Activated CD4-positive, alpha-beta T cell treated with anti-CD3 and anti-CD28 coated beads, Interleukin-10, Interleukin-2, amounts not matched to agents 100 ng/mL and 50 ng/mL, durations not matched to agents 16 hours and 8 hours (primary cell): ENCODE results near the gene SLC25A42.
"Not testable (repeated sequence)": the region's sequence is repeated elsewhere in the genome, so short reads cannot be mapped to it uniquely, and the experiment has no call there.

Source experiments
- DNase-seq: peaks from one replicate; pipeline ENCODE4 v3.0.0-alpha.2; 2020

The SLC25A42 gene

GRCh38 chr19:19071897-19072296 is 8.1 kb downstream of the SLC25A42 start:
- no peak for DNase-seq

DNA sequence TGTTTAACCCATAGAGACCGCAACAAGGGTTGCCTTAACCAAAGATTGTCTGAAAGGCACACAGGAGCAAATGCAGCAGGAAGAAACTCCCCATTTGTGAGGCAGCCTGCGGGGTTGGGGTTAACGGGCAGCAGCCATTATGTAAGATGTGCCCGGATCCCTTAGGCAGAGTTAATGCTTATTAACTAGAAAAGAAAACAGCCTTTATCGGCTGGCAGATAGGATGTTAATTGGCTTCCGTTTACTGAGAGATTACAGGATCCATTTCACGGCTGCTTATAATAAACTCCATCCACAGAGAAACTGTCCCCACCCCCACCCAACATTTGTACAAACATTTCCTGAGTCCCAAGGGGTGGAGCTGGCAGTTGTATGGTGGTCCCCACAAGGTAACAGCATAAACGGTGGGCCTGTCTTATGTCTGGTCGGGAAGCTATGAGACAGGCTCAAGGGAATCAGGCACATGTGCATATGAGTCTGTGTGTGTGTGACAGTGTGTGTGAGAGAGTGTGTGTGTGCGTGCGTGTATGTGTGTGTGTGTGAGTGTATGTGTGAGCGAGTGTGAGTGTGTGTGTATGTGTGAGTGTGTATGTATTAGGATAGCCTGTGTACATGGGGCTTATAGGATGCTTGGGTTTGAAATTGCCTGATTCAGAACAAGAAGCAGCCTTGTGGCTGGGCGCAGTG is 10.5 kb downstream of the SLC25A42 start:
- DNase-seq, result no peak

DNA sequence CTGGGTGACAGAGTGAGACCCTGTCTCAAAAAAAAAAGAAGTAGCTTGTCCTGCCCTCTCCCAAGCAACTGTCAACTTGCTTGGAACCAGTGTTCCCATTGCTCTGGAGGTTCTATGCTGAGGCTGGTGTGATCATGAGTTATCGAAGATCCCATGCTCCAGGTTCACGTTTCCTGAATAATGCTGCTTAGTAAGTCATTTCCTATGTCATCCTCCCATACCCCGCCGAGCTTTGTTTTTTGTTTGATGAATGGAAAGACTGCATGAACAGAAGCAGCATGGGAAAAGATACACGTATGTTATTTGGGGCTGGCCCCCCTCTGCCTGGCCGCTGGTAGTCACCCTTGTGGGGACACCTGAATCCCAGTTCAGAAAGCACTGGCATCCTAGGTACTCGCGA is 11.3 kb downstream of the SLC25A42 start:
- DNase-seq, result no peak

- DNase-seq, result no peak
Observed at GRCh38 chr19:19076476-19076875, 12.7 kb downstream of the SLC25A42 start.

DNA sequence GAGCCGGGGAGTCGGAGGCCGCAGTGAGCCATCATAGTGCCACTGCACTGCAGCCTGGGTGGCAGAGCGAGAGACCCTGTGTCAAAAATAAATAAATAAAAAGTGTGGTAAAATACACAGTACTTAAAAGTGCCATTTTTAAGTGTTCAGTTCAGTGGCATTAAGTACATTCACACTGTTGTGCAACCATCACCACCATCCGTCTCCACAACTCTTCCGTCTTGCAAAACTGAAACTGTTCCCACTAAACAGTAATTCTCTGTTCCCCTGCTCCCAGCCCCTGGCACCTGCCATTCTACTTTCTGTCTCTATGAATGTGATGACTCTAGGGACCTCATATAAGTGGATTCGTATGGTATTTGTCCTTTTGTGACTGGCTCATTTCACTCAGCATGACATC is 13.3 kb downstream of the SLC25A42 start:
- no peak for DNase-seq

DNA sequence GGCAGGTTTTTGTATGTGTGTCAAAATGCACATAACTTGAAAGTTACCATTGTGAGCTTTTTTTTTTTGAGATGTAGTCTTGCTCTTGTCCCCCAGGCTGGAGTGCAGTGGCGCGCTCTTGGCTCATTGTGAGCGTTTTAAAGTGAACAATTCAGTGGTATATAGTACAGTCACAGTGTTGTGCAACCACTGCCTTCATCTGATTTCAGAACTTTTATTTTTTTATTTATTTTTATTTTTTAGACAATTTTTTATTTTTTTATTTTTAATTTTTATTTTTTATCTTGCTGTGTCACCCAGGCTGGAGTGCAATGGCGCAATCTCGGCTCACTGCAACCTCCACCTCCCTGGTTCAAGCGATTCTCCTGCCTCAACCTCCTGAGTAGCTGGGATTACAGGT is 15.0 kb downstream of the SLC25A42 start:
- DNase-seq, result no peak

DNA sequence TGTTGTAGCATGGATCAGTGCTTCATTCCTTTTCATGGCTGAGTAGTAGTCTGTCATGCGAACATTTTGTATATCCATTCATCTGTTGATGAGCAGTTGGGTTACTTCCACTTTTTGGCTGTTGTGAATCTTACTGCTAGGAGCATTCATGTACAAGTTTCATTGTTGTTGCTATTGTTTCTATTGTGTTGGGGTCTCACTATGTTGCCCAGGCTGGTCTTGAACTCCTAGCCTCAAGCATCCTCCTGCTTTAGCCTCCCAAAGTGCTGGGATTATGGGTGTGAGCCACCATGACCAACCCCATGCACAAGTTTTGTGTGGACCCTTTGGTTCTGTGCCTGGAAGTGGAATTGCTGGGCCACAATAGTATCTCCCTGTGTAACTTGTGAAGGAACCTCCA is 15.8 kb downstream of the SLC25A42 start:
- no peak for DNase-seq

GRCh38 chr19:19081642-19082151 is 17.9 kb downstream of the SLC25A42 start:
- no peak for DNase-seq

DNA sequence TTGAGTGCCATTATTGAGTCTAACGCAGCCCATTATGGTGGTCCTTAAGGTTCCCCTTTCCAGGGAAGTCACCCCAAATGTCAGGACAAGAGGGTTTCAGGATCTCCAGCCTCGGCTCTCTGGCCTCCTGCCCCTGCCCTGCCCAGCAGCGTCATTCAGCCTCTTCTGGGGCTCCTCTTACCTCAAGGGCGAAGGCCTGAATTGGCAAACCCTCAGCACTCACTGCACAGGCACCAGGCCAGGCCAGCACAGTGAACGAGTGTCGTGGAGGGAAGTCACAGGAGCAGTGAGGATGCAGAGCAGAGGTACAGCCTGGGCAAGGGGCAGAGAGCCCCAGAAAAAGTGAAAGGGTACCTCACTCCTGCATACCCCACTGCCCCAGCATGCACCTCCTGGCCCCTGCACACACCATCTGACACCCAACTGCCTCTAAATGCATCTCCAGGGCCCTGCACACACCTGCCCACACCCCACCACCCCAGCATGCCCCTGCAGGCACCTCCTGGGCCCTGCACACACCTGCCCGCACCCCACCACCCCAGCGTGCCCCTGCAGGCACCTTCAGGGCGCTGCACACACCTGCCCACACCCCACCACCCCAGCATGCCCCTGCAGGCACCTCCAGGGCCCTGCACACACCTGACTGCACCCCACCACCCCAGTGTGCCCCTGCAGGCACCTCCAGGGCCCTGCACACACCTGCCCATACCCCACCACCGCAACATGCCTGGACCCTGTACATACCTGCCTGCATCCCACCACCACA is 19.8 kb downstream of the SLC25A42 start:
- DNase-seq, result no peak

DNA sequence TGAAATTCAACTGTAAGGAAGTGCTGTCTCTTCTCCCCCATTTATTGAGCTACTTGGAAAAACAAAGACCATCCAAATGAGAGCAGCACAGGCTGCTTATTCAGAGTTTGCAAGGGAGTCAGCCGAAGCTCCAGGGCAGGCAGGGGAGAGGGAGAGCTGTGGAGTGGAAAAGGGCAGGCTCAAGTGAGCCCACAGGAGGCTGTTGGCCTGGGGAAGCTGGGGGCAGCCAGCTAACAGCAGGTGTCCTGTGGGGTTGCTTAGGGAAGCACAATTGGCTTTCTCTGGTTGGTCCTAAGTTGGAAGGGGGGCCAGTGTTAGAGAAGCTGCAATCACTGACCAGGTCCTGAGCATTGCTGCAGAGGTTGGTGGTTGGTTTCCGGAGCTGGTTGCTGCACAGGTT is 23.9 kb downstream of the SLC25A42 start:
- DNase-seq, result no peak

DNA sequence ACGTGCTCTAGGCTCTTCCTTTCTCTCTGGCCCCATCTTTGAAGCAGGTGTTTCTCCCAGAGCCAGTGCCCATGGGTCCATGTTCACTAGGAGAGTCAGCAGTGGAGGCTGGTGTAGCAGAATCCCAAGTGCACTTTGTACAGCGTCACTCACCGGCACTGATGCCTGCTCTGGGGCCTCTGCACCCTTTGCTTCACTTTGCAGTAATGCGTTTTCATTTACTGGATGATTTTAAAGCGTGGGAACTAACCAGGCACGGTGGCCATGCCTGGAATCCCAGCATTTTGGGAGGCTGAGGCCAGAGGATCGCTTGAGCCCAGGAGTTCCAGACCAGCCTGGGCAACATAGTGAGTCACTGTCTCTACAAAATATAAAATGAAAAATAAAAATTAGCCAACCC is 30.7 kb downstream of the SLC25A42 start:
- DNase-seq, result no peak

- no peak for DNase-seq
Observed at GRCh38 chr19:19095691-19096090, 31.9 kb downstream of the SLC25A42 start.

DNA sequence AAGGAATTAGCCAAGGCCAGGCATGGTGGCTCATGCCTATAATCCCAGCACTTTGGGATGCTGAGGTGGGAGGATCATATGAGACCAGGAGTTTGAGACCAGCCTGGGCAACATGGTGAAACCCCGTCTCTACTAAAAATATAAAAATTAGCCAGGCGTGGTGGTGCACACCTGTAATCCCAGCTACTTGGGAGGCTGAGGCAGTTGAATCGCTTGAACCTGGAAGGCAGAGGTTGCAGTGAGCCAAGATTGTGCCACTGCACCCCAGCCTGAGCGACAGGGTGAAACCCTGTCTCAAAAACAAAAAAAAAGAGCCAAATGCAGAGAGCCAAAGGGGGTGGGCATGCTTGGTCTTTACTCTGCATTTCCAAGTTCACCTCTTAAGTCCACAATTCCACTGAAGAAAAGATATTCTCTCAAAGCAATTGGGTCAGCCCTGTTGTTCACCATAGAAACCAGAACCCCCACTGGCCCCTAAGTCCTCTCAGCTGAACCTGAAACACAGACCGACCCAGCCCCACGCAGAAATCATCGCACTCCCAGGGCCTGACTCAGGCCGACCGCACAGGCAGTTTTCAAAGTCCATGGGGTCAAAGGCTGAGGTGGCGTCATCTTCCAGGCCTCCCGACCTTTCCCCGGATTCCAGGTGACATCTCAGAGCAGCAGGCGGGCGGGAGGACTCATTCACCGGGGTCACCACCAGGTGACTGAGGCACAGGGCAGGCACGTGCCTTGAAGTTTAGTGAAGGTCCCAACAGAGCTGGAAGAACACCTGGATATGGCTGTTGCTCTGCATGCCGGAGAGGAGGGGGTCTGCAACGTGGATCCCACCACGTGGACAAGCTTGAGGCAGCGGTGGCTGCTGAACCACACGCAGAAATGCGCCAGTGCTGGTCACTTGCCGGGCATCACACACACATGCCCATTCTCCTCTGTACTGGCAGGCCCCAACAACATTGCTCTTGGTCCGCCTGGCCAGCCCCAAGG is 33.1 kb downstream of the SLC25A42 start:
- DNase-seq, result no peak

DNA sequence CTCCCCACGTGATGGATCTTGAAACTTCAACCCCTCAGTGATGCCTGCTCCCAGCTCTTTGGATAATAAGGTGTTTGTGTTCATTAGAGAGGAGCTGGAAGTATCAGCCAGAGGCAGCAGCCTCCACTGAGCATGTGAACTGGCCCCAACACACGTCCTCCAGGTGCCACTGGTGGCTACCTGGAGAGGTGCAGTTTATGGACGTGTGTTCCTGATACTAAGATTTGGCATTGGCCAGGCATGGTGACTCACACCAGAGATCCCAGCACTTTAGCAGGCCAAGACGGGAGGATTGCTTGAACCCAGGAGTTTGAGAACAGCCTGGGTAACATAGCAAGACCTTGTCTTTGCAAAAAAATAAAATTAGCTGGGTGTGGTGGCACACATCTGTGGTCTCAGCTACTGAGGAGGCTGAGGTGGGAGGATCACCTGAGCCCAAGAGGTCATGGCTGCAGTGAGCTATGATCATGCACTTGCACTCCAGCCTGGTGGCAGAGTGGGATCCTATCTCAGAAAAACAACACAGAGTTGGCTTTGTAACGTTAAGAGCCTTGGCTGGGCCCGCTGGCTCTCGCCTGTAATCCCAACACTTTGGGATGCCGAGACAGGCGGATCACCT is 34.4 kb downstream of the SLC25A42 start:
- DNase-seq, result no peak

DNA sequence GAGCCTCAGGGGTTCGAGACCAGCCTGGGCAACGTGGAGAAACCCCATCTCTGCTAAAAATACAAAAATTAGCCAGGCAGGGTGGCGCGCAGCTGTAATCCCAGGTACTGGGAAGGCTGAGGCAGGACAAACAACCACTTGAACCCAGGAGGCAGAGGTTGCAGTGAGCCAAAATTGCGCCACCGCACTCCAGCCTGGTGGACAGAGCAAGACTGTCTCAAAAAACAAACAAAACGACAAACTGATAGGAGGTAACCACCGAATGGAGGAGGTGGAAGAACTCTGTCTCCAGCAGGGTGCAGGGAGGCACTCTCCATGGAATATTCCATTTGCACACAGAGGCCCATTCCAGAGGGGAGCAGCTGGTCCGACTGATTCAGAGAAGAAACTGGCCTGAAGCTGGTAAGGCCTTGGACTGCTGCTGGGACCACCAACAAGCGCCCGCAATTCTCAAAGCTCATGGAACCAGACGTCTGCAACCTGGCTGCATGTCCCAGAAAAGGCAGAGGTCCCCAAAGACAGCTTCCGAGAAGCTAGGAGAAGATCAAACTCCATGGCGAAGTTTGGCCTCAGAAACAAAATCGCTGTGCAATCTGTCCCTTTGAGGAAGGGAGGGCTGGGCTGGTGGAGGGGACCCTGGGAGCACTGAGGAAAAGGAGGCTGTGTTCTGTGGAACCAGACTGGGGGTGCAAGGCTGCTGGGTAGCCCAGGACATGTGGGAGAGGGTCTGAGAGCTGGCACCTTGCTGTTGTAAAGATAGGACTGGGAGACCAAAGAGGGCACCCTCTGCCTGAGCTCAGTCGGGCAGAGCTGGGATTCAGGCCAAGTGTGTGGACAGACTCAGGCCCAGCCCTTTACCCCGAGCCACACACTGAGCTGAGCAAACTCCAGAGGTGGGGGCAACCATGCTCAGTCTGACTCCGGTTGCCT is 35.2 kb downstream of the SLC25A42 start:
- no peak for DNase-seq

DNA sequence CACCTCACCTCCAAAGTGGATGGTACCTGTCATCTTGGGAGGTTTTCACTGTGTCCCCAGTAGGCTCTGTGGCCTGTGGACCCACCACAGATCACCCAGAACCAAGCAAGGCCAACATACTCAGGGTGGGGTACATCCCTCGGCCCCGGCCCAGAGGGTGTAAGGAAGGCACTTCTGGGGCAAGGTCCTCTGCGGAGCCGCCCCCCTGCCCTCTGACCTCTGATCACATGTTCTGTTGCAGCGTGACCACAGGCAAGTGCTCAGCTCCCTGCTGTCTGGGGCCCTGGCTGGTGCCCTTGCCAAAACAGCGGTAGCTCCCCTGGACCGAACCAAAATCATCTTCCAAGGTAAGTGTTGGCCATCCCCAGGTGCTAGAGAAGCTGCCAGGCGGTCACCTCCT is 37.7 kb downstream of the SLC25A42 start:
- no peak for DNase-seq

GRCh38 chr19:19102566-19102965 is 38.8 kb downstream of the SLC25A42 start:
- not testable (repeated sequence) for DNase-seq

DNA sequence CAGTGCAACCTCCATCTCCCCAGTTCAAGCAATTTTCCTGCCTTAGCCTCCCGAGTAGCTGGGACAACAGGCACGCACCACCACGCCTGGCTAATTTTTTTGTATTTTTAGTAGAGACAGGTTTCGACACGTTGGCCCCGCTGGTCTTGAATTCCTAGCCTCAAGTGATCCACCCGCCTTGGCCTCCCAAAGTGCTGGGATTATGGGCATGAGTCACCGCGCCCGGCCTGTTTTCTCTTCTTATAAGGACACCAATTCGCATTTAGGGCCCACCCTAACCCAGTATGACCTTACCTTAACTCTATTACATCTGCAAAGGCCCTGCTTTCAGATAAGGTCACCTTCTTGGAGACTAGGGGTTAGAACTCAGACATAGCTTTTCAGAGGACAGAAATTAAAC is 39.4 kb downstream of the SLC25A42 start:
- DNase-seq, result no peak

DNA sequence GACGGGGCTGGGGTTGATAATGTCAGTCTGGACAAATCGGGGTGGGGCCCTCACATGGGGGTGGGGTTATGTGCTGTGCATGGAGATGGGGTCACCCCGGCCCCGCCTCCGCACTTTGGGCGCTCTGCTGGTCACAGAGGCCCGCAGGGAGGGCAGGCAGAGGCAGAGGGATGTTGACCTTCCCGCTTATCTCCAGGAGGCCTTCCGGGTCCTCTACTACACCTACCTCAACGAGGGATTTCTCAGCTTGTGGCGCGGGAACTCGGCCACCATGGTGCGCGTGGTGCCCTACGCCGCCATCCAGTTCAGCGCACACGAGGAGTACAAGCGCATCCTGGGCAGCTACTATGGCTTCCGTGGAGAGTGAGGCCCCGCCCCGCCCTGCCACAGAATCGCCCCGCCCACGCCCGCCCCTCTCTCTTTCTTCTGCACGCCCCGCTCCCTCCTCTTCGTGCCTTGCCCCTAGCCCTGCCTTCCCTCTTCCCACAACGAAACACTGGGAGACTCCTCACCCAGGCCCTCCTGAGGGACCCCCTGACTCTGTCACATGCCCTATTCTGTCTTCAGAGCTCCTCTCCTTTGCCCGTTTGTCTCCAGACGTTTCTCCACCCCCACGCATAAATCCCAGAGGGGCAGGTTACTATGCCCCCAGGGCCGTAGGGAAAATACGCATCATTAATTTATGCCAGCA is 41.7 kb downstream of the SLC25A42 start:
- DNase-seq, result no peak

DNA sequence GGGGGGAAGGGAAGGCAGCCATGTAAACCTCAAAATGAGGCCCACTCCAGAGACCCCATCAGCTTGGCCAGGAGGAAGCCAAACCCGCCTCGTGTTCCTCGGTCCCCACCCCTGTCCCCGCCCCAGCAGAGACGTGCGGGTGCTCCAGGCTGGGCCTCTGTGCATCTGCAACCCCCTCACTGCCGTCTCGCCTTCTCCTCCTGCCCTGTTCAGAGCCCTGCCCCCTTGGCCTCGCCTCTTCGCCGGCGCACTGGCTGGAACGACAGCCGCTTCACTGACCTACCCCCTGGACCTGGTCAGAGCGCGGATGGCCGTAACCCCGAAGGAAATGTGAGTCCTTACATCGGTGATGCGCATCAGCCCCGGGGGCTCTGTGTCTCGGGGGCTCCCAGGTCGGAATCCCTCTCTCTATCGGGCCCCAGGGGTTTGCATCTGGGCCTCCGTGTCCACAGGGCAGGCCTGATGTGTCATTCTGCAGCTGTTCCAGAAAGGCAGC is 42.3 kb downstream of the SLC25A42 start:
- no peak for DNase-seq

DNA sequence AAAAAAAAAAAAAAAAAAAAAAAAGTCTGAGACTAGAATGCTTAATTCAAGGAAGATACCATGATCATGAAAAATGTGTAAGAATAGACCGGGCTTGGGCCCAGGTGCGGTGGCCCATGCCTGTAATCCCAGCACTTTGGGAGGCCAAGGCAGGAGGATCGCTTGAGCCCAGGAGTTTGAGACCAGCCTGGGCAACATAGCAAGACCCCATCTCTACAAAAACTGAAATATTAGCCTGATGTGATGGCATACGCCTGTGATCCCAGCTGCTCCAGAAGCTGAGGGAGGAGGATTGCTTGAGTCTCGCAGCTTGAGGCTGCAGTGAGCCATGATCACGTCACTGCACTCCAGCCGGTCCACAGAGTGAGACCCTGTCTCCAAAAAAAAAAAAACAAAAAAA is 43.1 kb downstream of the SLC25A42 start:
- DNase-seq, result not testable (repeated sequence)
